GM21360 (cell line): Measurements from ENCODE around the gene AGR3.

Experiments
- ATAC-seq: cut with Tn5 transposase; IDR thresholded peaks from one replicate; pipeline ENCODE4 v1.9.1; 2021; ENCODE audit warnings: mild to moderate bottlenecking, moderate library complexity; ENCODE audit not compliant: unreplicated experiment

Gene AGR3

GRCh38 chr7:16881844-16882243 is at the start of gene AGR3:
TSS of gene AGR3 (minus strand) at chr7:16881983. CDS start at chr7:16878618, 3,365 bp downstream.
- no peak for ATAC-seq

GRCh38 chr7:16930946-16931345 is 49.2 kb upstream of the AGR3 start:
- ATAC-seq: no peak

- ATAC-seq: peak; percentile 84
Observed at GRCh38 chr7:16929146-16929762, 47.5 kb upstream of the AGR3 start.

- ATAC-seq: no peak
Observed at GRCh38 chr7:16926861-16927260, 45.1 kb upstream of the AGR3 start.

- ATAC-seq: peak; percentile 54
Observed at GRCh38 chr7:16926283-16926682, 44.5 kb upstream of the AGR3 start.

GRCh38 chr7:16925609-16926008 is 43.8 kb upstream of the AGR3 start:
- no peak for ATAC-seq

GRCh38 chr7:16923019-16923418 is 41.2 kb upstream of the AGR3 start:
- no peak for ATAC-seq

- ATAC-seq: no peak
Observed at GRCh38 chr7:16921644-16922257, 40.0 kb upstream of the AGR3 start.

- ATAC-seq: no peak
Observed at GRCh38 chr7:16921151-16921550, 39.4 kb upstream of the AGR3 start.

- ATAC-seq: no peak
Observed at GRCh38 chr7:16919440-16919839, 37.7 kb upstream of the AGR3 start.

GRCh38 chr7:16918288-16918895 is 36.6 kb upstream of the AGR3 start:
- ATAC-seq: no peak

- ATAC-seq: no peak
Observed at GRCh38 chr7:16916738-16917137, 35.0 kb upstream of the AGR3 start.

- no peak for ATAC-seq
Observed at GRCh38 chr7:16916105-16916639, 34.4 kb upstream of the AGR3 start.

GRCh38 chr7:16915405-16915804 is 33.6 kb upstream of the AGR3 start:
- ATAC-seq: no peak

- no peak for ATAC-seq
Observed at GRCh38 chr7:16914771-16915170, 33.0 kb upstream of the AGR3 start.

GRCh38 chr7:16913643-16914042 is 31.9 kb upstream of the AGR3 start:
- no peak for ATAC-seq

GRCh38 chr7:16912540-16912939 is 30.8 kb upstream of the AGR3 start:
- ATAC-seq: no peak

- no peak for ATAC-seq
Observed at GRCh38 chr7:16908561-16908960, 26.8 kb upstream of the AGR3 start.

- ATAC-seq: no peak
Observed at GRCh38 chr7:16905300-16906044, 23.7 kb upstream of the AGR3 start.

GRCh38 chr7:16904076-16904475 is 22.3 kb upstream of the AGR3 start:
- no peak for ATAC-seq

- no peak for ATAC-seq
Observed at GRCh38 chr7:16900209-16900768, 18.5 kb upstream of the AGR3 start.
